T-helper 2 cell treated with Interferon-gamma antibody and Interleukin-4, amounts not matched to agents 5 μg/mL and 100 μg/mL, for 36 hours (primary cell): ENCODE measurements around the gene SGO2.

Experiments used
- DNase-seq: peaks from one replicate; pipeline ENCODE4 v3.0.0; 2021; ENCODE audit warnings: low spot score
- H3K27ac Mint-ChIP-seq: one replicate; pipeline ENCODE4 v1.8.0; 2021; ENCODE audit warnings: mild to moderate bottlenecking, mixed read lengths
- H3K27me3 Mint-ChIP-seq: one replicate; pipeline ENCODE4 v1.8.0; 2021; ENCODE audit warnings: low read depth, mixed read lengths
- H3K36me3 Mint-ChIP-seq: one replicate; pipeline ENCODE4 v1.8.0; 2021; ENCODE audit warnings: low read depth, mixed read lengths
- H3K4me1 Mint-ChIP-seq: one replicate; pipeline ENCODE4 v1.8.0; 2021; ENCODE audit warnings: low read depth, mixed read lengths
- H3K4me3 Mint-ChIP-seq: one replicate; pipeline ENCODE4 v1.8.0; 2022; ENCODE audit warnings: mild to moderate bottlenecking, moderate library complexity, mixed read lengths
- H3K9me3 Mint-ChIP-seq: one replicate; pipeline ENCODE4 v1.8.0; 2021; ENCODE audit warnings: mixed read lengths

SGO2 gene

DNA sequence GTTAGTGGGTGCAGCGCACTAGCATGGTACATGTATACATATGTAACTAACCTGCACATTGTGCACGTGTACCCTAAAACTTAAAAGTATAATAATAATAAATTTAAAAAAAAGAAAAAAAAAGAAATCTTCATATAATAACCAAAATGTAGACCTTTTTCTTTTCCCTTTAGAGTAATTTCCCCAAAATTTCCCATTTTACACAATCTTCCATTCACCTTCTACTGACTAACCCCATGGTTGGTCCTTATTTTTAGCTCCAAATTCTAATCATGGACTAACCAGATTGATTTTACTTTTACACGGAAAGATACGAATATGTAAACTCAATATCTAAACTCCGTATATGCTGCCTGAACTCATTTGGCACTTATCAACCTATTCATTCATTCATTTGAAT lies 23.8 kb upstream of the SGO2 start:
- Mint-ChIP-seq H3K36me3 (peaks cover 42% of the 10 kb centered on the region), H3K27ac (no peak overlapping the region), H3K9me3 (peaks cover 4% of the 10 kb centered on the region), H3K4me1 (peaks cover 6% of the 10 kb centered on the region), H3K4me3 (no peak overlapping the region), H3K27me3 (no peaks in the 10 kb centered on the region)
- no peak for DNase-seq

DNA sequence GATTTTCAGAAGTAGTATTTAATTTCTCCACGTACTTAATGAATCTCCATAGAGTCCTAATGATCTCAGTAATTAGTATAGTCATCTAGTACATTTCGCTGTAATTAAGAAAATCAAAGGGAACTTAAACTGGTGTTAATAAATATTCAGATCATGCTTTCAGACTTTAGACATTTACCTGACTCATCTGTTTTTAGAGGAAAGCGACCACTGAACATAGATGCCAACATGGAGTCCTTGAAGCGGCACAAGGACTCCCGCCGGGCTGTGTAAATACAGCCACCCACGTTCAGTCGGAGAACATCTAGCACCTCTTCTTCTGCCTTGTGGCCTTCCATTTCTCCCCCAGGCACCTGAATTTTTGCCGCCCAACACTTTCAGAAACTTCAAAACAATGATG lies 19.3 kb upstream of the SGO2 start:
- Mint-ChIP-seq H3K4me1 (peaks cover 13% of the 10 kb centered on the region), H3K4me3 (no peak overlapping the region), H3K27ac (no peak overlapping the region)

DNA sequence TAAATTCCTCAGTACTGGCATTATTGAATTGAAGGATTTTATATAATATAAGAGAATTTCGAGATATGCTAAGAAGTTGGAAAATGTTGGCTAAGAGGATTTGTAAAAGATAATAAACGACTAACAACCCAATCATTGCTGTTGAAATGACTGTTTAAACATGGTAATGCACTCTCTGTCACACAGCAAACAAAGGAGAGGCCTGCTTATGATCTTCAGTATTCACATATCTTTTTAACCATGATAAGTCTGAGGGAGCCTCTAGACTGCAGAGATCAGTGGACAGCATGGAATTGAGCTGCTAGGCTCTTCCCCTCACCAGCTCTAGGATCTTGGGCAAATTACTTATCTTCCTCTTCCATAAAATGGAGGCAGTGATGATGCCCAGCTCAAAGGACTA lies 18.8 kb upstream of the SGO2 start:
- Mint-ChIP-seq H3K36me3 (peaks cover 27% of the 10 kb centered on the region), H3K27me3 (no peaks in the 10 kb centered on the region), H3K4me1 (peaks cover 13% of the 10 kb centered on the region), H3K9me3 (peaks cover 3% of the 10 kb centered on the region), H3K4me3 (no peak overlapping the region), H3K27ac (no peak overlapping the region)
- no peak for DNase-seq

More for the DNA sequence above, 19.3 kb upstream of the SGO2 start:
- Mint-ChIP-seq H3K36me3 (peaks cover 30% of the 10 kb centered on the region), H3K27me3 (no peaks in the 10 kb centered on the region), H3K9me3 (peaks cover 4% of the 10 kb centered on the region)
- no peak for DNase-seq

DNA sequence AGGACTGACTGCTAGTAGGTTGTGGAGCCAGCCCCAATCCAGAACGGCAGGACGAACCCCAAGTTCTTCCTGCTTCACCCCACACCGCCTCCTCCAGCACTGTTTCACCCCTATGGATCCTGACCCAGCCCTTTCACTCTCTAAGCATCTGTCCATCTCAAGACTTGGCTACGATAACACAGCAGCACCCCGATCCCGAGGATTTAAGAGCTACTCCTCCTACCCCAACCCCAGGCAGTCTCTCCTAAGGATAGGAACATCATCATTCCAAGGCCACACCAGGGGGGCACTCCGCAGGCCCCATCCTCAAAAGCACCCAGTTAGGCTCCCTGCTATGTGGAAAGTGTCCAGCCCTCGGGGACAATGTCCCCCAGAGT lies 16.8 kb upstream of the SGO2 start:
- Mint-ChIP-seq H3K27ac (peak overlapping the region; percentile 89), H3K4me1 (peaks cover 13% of the 10 kb centered on the region), H3K36me3 (peaks cover 15% of the 10 kb centered on the region), H3K4me3 (peak overlapping the region; percentile 93), H3K27me3 (no peaks in the 10 kb centered on the region), H3K9me3 (no peaks in the 10 kb centered on the region)
- DNase-seq = no peak

DNA sequence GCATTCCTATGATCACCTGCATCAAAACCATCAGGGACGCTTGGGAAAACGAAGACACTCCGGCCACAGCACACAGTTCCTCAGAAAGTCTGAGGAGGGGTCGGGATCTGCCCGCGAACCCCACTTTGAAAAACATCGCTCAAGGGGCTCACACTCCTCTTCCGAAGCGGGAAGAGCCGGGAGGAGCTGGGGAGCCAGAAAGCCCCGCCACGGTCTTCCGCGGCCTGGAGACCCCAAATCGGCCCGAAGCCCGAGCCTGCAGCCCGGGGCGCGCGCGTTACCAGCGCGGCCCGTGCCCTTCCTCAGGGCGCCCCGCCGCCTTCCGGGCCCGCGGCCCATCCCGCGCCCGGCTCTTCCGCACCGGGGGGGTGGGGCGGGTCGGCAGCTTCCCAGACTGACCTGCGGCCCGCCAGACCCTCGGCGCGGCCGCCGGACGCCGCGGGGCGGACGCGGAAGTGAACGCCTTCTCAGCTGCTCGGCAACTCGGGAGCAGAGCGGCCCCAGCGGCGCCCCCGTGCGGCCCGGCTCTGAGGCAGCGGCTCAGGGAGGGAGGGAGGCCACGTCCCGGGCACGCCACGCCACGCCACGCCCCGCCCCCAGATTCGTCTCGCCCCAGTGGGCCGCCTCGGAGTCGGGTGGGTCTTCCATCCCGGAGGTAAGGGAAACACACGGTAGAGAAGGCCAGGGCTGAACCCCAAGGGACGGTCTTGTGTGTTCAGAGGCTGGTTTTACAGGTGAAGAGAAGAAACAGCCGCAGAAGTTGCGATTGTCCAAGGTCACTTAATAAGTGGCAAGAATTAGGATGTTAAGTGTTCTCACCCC lies 16.2 kb upstream of the SGO2 start, which contains the start of gene KCTD18:
KCTD18 (minus strand) TSS at position 457 of the 822 bp plus-strand sequence. CDS start 3,052 bp downstream, outside the sequence.
- H3K4me1 Mint-ChIP-seq = peaks cover 14% of the 10 kb centered on the region
- H3K27ac Mint-ChIP-seq = peak within 1 kb of the TSS; percentile 89
- H3K4me3 Mint-ChIP-seq = peak within 1 kb of the TSS; percentile 93
- no peaks in the 10 kb centered on the region for H3K9me3 Mint-ChIP-seq
- DNase-seq = peak; percentile 90
- peaks cover 13% of the 10 kb centered on the region for H3K36me3 Mint-ChIP-seq
- H3K27me3 Mint-ChIP-seq = no peaks in the 10 kb centered on the region

DNA sequence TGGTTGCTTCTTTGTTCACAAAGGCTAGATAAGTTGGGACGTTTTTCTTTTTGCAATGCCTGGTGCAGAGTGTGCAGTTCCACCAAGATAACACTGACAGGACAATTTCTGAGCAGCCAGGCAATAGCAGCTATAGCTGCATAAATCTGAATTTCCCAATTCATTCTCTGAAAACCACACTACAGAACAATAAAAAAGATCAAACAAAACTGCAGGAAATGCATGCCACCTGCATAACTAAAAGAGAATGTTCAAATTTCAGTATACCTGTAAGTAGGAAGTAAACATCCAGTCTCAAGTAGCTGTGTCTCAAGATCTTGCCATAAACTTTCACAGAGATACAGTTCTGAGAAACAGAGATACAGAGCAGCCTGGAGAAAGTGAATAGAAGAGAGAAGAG lies 10.9 kb upstream of the SGO2 start:
- Mint-ChIP-seq H3K4me3 (no peak overlapping the region), H3K36me3 (no peaks in the 10 kb centered on the region), H3K9me3 (peaks cover 12% of the 10 kb centered on the region), H3K4me1 (peaks cover 10% of the 10 kb centered on the region), H3K27me3 (peaks cover 4% of the 10 kb centered on the region), H3K27ac (no peak overlapping the region)
- DNase-seq = no peak

DNA sequence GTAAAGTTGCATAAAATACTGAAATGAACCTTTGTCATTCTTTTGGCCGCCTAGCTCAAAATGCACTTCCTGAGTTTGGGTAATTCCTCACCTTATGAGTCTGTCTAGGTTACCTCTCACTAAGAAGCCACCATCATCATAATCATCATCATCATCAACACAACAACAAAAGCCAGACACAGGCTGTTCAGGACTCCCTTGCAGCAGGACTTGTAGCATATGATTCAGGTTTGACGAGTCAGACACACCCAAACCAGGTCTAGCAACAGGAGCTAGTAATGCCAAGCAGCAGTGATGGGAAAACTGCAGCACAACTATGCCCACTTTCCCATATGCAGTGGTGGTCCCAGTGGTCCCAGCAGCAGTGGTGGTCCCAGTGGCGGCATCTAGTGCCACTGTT lies 2.8 kb upstream of the SGO2 start:
- Mint-ChIP-seq H3K36me3 (peaks cover 2% of the 10 kb centered on the region), H3K27ac (no peak overlapping the region), H3K4me1 (peaks cover 17% of the 10 kb centered on the region), H3K4me3 (no peak overlapping the region), H3K9me3 (no peaks in the 10 kb centered on the region), H3K27me3 (no peaks in the 10 kb centered on the region)
- no peak for DNase-seq

DNA sequence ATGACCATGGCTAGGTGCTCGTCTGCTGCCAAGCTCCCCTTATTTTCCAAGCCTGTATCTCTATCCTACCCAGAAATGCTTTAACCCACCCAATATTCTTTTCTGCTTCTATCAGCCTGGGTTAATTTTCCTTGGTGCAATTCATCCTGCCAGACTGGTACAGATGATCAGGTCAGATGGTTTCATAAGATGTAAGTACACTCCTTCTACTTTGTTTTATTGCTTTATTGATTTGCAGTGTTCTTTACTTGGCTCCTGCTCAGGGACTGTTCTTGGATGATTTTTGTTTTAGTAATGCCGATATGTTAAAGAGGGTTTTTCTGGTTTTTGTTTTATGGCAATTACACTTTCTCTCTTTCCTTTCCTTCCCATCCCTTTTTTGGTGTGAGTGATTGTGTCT lies 2.4 kb upstream of the SGO2 start:
- DNase-seq = no peak
- H3K4me1 Mint-ChIP-seq = peaks cover 22% of the 10 kb centered on the region
- no peaks in the 10 kb centered on the region for H3K27me3 Mint-ChIP-seq
- H3K9me3 Mint-ChIP-seq = no peaks in the 10 kb centered on the region
- peaks cover 3% of the 10 kb centered on the region for H3K36me3 Mint-ChIP-seq
- H3K4me3 Mint-ChIP-seq = no peak overlapping the region
- no peak overlapping the region for H3K27ac Mint-ChIP-seq

DNA sequence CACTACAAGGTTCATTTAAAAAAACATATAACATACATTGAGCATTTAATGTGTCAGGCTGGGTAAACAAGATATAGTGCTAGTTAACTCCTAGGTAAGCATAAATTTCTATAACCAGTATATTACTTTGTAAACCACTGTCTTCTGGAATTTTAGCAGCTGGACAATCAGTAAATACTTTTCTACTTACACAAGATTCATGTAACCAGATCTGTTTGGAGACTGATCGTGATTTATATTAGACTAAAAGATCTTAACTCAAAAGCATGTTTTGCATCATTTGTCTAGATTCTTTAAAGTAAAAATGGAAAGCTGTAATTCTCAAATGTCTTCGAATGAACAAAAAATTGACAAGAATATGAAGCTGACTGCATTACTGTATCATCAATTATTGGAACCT lies 941 bp upstream of the SGO2 start:
- Mint-ChIP-seq H3K27ac (no peak overlapping the region), H3K4me1 (peaks cover 28% of the 10 kb centered on the region), H3K27me3 (no peaks in the 10 kb centered on the region), H3K36me3 (peaks cover 6% of the 10 kb centered on the region), H3K4me3 (no peak overlapping the region), H3K9me3 (no peaks in the 10 kb centered on the region)
- DNase-seq = no peak

DNA sequence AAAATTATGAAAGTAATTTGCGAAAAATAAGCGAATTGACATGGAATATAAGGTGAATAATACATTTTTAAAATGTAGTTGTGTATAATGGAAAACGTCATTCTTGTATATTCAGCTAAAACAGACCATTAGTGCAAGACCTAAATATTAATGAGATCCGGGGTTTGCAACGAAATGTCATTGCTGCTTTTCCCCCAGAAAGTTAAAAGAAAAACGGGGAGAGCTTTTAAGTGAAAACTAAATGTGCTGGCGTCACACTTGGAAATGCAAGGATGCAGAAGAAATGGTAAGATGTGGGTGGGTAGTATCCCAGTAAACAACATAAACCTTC lies 491 bp upstream of the SGO2 start:
- Mint-ChIP-seq H3K4me3 (peak overlapping the region; percentile 95), H3K27me3 (no peaks in the 10 kb centered on the region), H3K4me1 (peaks cover 28% of the 10 kb centered on the region), H3K9me3 (no peaks in the 10 kb centered on the region), H3K36me3 (peaks cover 6% of the 10 kb centered on the region), H3K27ac (peak overlapping the region; percentile 89)
- DNase-seq = no peak

DNA sequence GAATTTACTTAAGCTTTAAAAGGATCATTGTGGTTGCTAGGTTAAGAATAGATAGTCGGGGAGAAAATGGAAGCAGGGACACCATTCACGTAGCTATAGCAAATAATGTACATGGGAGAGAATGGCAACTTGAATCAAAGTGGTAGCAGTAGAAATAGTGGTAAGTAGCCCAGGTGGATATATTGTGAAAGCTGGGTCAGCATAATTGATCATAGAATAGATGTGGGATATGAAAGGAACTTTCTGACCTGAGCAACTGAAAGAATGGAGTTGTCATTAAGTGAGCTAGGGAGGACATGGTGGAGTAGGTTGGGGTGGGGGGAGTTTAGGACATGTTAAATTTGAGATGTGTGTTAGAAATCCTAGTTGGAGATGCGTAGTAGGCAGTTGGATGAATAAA lies 2.2 kb downstream of the SGO2 start:
- H3K4me1 Mint-ChIP-seq = peaks cover 28% of the 10 kb centered on the region
- H3K27ac Mint-ChIP-seq = no peak overlapping the region
- no peaks in the 10 kb centered on the region for H3K27me3 Mint-ChIP-seq
- peak overlapping the region; percentile 95 for H3K4me3 Mint-ChIP-seq
- no peaks in the 10 kb centered on the region for H3K9me3 Mint-ChIP-seq
- peaks cover 9% of the 10 kb centered on the region for H3K36me3 Mint-ChIP-seq
- no peak for DNase-seq

DNA sequence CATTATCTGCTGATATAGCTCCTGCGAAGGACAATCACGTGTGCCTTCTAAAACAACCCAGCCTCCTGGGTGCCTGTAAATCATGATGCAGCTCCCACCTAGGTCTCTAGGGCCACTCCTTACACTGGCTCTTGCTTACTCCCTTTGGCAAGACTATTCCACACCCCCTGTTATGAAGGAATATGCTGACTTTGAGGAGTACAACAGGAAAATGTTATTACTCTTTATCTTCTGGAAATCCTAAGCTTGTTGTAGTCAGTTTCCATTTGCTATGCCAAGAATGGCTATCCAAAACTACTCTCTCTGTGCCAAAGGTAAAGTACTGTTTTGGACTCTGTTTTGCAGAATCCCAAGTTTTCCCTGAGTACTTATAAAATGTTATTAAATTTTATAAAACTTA lies 7.7 kb downstream of the SGO2 start:
- Mint-ChIP-seq H3K4me1 (peaks cover 7% of the 10 kb centered on the region), H3K9me3 (no peaks in the 10 kb centered on the region), H3K27ac (no peak overlapping the region), H3K4me3 (no peak overlapping the region), H3K36me3 (peaks cover 19% of the 10 kb centered on the region), H3K27me3 (no peaks in the 10 kb centered on the region)
- DNase-seq = no peak

DNA sequence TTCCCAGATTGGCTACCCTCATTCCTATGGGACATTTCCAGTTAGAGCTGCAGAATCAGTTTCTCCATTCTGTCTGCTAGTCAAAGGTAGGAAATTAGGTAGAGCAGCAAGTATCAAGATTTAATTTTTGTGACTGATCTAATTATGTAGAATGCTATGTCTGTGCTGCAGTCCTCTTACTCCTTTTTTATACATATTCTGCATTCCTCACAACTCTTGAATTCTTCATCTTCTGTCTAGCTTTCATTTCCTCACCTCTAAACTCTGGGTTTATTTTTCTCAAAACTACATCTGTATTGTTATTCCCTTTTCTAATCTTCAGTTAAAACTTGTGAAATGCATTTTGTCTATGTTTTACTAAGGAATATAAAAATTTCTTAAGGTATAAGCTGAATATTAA lies 8.6 kb downstream of the SGO2 start:
- no peak overlapping the region for H3K27ac Mint-ChIP-seq
- no peak overlapping the region for H3K4me3 Mint-ChIP-seq
- H3K4me1 Mint-ChIP-seq = peaks cover 2% of the 10 kb centered on the region
- no peak for DNase-seq
- H3K36me3 Mint-ChIP-seq = peaks cover 22% of the 10 kb centered on the region
- H3K27me3 Mint-ChIP-seq = no peaks in the 10 kb centered on the region
- peaks cover 3% of the 10 kb centered on the region for H3K9me3 Mint-ChIP-seq

DNA sequence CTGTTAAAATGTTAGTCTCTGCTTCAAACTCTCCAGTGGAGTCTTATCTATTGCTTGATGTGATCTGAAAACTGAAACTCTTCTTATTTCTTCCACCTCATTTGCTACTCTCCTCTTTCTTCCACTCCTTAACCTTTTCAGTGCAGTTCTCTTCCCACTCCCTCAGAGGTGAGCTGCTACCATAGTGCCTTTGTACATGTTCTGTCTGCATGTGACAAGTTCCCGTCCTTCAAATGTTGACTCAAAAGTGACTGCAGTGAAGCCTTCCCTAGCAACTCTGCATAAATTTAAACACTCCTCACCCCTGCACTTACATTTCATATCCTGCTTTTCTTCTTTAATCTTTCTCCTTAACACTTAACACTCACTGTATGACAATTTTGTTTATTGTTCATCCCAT lies 12.1 kb downstream of the SGO2 start:
- peaks cover 50% of the 10 kb centered on the region for H3K36me3 Mint-ChIP-seq
- no peak for DNase-seq
- no peaks in the 10 kb centered on the region for H3K27me3 Mint-ChIP-seq
- peaks cover 18% of the 10 kb centered on the region for H3K9me3 Mint-ChIP-seq
- H3K4me3 Mint-ChIP-seq = no peak overlapping the region
- no peak overlapping the region for H3K27ac Mint-ChIP-seq
- peaks cover 5% of the 10 kb centered on the region for H3K4me1 Mint-ChIP-seq

DNA sequence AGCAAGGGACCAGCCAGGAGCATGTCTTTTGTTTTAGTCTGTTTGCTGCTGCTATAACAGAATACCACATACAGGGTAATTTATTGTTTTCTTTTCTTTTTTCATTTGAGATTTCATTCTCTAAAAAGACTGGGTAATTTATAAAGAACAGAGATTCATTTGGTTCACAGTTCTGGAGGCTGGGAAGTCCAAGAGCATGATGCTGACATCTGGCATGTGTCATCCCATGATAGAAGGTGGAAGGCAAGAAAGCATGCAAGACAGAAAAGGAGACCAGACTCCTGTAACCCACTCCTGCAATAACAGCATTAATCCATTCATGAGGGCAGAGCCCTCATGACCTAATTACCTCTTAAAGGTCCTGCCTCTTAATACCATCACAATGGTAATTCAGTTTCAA lies 14.8 kb downstream of the SGO2 start:
- no peak overlapping the region for H3K27ac Mint-ChIP-seq
- DNase-seq = no peak
- H3K4me3 Mint-ChIP-seq = no peak overlapping the region
- no peaks in the 10 kb centered on the region for H3K27me3 Mint-ChIP-seq
- peaks cover 4% of the 10 kb centered on the region for H3K4me1 Mint-ChIP-seq
- peaks cover 68% of the 10 kb centered on the region for H3K36me3 Mint-ChIP-seq
- H3K9me3 Mint-ChIP-seq = peaks cover 25% of the 10 kb centered on the region
